Muscle layer of colon (tissue), 2 donors: ENCODE measurements around the gene TGFBR3.
"Not testable (repeated sequence)": the region's sequence is repeated elsewhere in the genome, so short reads cannot be mapped to it uniquely, and the experiment has no call there.

Experiments used
- H3K27ac ChIP-seq: one replicate; pipeline ENCODE4 v1.7.0; 2013; ENCODE audit warnings: low read depth, mild to moderate bottlenecking, low read length, moderate library complexity
- H3K27me3 ChIP-seq, 2 donors: one replicate each; pipeline ENCODE4 v1.7.0; 2013; ENCODE audit warnings: low read length in 2 of 2, mild to moderate bottlenecking in 2 of 2; ENCODE audit not compliant: insufficient read depth in 2 of 2, control insufficient read depth in 1 of 2
- H3K36me3 ChIP-seq: one replicate; pipeline ENCODE4 v1.7.0; 2013; ENCODE audit warnings: mild to moderate bottlenecking, low read length; ENCODE audit not compliant: insufficient read depth
- H3K4me1 ChIP-seq: one replicate; pipeline ENCODE4 v1.7.0; 2013; ENCODE audit warnings: mild to moderate bottlenecking, low read length; ENCODE audit not compliant: insufficient read depth
- H3K4me3 ChIP-seq, 2 donors: one replicate each; pipeline ENCODE4 v1.7.0; 2013; ENCODE audit warnings: low read length in 2 of 2, low read depth in 1 of 2, mild to moderate bottlenecking in 1 of 2, moderate library complexity in 1 of 2
- H3K9ac ChIP-seq: one replicate; pipeline ENCODE4 v1.7.0; 2013; ENCODE audit warnings: low read length
- H3K9me3 ChIP-seq: one replicate; pipeline ENCODE4 v1.7.0; 2013; ENCODE audit warnings: mild to moderate bottlenecking, low read length
- donor health status: abdominal sarcoma.
- donor health status: Adenocarcinoma of cecum.

Gene TGFBR3

DNA sequence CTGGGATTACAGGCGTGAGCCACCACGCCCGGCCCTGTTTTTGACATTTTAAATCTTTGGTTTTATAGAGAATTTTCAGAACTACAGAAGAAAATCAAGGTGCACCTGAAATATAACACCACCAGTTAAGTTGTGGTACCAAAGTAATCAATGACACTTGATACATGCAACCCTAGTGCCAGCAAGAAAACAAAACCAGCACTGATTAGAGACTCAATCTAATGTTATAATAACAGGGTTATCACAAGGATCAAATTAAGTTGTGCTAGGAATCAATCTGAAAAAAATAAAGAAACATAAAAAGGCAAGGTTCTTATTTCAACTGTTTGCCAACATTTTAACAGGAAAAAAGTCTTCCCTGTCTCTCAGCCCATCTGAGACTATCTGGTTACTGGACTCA, 23.8 kb downstream of the TGFBR3 start:
- no peak overlapping the region for H3K27ac ChIP-seq
- H3K9me3 ChIP-seq = no peaks in the 10 kb centered on the region
- H3K36me3 ChIP-seq = peaks cover 5% of the 10 kb centered on the region
- H3K4me3 ChIP-seq = no peak overlapping the region
- H3K4me1 ChIP-seq = peaks cover 30% of the 10 kb centered on the region
- no peak overlapping the region for H3K9ac ChIP-seq
- H3K27me3 ChIP-seq = no peaks in the 10 kb centered on the region

GRCh38 chr1:91857557-91858239, 28.3 kb downstream of the TGFBR3 start:
- H3K27me3 ChIP-seq = no peaks in the 10 kb centered on the region
- H3K36me3 ChIP-seq = peaks cover 5% of the 10 kb centered on the region
- H3K9ac ChIP-seq = no peak overlapping the region
- H3K4me1 ChIP-seq = peaks cover 13% of the 10 kb centered on the region
- H3K4me3 ChIP-seq = no peak overlapping the region
- no peak overlapping the region for H3K27ac ChIP-seq
- H3K9me3 ChIP-seq = no peaks in the 10 kb centered on the region

GRCh38 chr1:91856996-91857395, 29.0 kb downstream of the TGFBR3 start:
- Histone ChIP-seq H3K27ac (no peak overlapping the region), H3K27me3 (no peaks in the 10 kb centered on the region), H3K9ac (no peak overlapping the region)

DNA sequence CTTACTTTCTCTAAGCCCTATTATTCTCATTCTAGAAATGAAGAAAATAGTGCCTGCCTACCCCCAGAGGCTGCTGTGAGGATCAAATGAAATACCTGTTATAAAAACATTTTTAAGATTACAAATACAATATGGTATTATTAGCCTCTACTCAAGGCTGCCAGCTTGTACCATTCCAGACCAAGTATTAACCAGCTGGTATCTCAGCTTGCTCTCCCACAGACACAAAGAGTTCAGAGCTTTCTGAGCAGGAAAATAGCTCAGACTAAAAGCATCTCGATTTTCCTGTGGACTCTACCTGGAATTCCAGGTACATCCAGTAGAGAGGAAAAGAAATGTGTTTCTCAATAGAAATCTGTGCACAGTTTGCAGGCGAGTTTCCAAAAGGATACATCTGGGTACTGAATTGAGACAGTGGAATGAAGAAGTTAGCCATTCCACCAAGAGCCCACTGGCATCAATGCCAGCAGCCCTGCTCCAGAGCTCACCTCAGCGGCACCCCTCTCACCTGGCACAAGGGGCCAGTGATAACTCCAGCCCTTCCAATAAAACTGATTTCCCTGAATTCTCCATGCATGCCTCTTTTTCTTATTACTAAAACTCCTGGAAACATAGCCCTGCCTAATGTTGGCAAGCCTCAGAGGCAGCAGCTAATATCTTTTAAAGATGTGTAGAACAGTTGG, 31.0 kb downstream of the TGFBR3 start:
- Histone ChIP-seq H3K4me3 (no peak overlapping the region), H3K4me1 (peaks cover 25% of the 10 kb centered on the region), H3K9ac (no peak overlapping the region), H3K36me3 (no peaks in the 10 kb centered on the region), H3K27me3 (no peaks in the 10 kb centered on the region), H3K27ac (peak overlapping the region; percentile 6), H3K9me3 (no peaks in the 10 kb centered on the region)

More at GRCh38 chr1:91856996-91857395, 29.0 kb downstream of the TGFBR3 start:
- no peaks in the 10 kb centered on the region for H3K9me3 ChIP-seq
- peaks cover 13% of the 10 kb centered on the region for H3K4me1 ChIP-seq
- peaks cover 5% of the 10 kb centered on the region for H3K36me3 ChIP-seq
- no peak overlapping the region for H3K4me3 ChIP-seq

- Histone ChIP-seq H3K27ac (no peak overlapping the region), H3K9me3 (no peaks in the 10 kb centered on the region), H3K4me3 (no peak overlapping the region), H3K36me3 (no peaks in the 10 kb centered on the region), H3K4me1 (peaks cover 25% of the 10 kb centered on the region), H3K9ac (no peak overlapping the region), H3K27me3 (no peaks in the 10 kb centered on the region)
These were observed 32.6 kb downstream of the TGFBR3 start for GRCh38 chr1:91853397-91853796.

DNA sequence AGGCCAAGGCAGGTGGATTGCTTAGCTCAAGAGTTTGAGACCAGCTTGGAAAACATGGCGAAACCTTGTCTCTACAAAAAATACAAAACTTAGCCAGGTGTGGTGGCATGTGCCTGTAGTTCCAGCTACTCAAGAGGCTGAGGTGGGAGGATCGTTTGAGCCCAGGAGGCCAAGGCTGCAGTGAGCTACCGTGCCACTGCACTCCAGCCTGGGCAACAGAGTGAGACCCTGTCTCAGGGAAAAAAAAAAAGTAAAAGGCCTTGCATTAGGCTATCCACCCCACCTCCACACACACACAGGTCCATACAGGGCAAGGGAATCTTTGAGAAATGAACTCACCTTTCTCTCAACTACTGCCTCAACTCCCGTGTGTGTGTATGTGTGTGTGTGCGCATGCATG, 33.9 kb downstream of the TGFBR3 start:
- H3K36me3 ChIP-seq, H3K27me3 ChIP-seq, H3K4me3 ChIP-seq, H3K9me3 ChIP-seq, H3K9ac ChIP-seq: not testable (repeated sequence)
- H3K27ac ChIP-seq = peak overlapping the region; percentile 75
- H3K4me1 ChIP-seq = peaks cover 31% of the 10 kb centered on the region

GRCh38 chr1:91851130-91852010, 34.6 kb downstream of the TGFBR3 start:
- Histone ChIP-seq H3K9me3 (no peaks in the 10 kb centered on the region), H3K36me3 (no peaks in the 10 kb centered on the region), H3K4me1 (peaks cover 35% of the 10 kb centered on the region), H3K9ac (peak overlapping the region; percentile 12), H3K27ac (peak overlapping the region; percentile 75), H3K27me3 (no peaks in the 10 kb centered on the region), H3K4me3 (peak overlapping the region; percentile 6 to 30)

DNA sequence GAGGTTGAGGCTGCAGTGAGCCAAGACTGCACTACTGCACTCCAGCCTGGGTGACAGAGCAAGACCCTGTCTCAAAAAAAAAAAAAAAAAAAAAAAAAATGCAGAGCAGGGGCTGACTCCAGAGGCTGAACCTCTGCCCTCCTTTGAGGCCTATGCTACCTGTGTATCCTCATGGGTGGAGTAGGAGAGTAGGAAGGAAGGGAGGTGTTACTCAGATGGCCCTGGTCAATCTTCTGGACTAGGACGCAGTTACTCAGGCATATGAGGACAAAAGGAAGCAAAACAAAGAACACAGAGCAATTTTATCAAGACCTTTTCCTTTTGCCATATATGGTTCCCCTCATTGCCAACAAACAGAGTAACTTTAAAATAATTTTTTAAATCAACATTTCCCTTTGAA, 35.2 kb downstream of the TGFBR3 start:
- Histone ChIP-seq H3K4me3 (peak overlapping the region; percentile 6 to 30), H3K9me3 (no peaks in the 10 kb centered on the region), H3K36me3 (no peaks in the 10 kb centered on the region), H3K9ac (peak overlapping the region; percentile 12), H3K27ac (peak overlapping the region; percentile 75), H3K4me1 (peaks cover 42% of the 10 kb centered on the region), H3K27me3 (no peaks in the 10 kb centered on the region)

- H3K27ac ChIP-seq = no peak overlapping the region
- peaks cover 45% of the 10 kb centered on the region for H3K4me1 ChIP-seq
- no peaks in the 10 kb centered on the region for H3K27me3 ChIP-seq
- no peaks in the 10 kb centered on the region for H3K36me3 ChIP-seq
- H3K9ac ChIP-seq = no peak overlapping the region
- H3K9me3 ChIP-seq = no peaks in the 10 kb centered on the region
- H3K4me3 ChIP-seq = no peak overlapping the region
These were observed 38.1 kb downstream of the TGFBR3 start for GRCh38 chr1:91847851-91848250.

DNA sequence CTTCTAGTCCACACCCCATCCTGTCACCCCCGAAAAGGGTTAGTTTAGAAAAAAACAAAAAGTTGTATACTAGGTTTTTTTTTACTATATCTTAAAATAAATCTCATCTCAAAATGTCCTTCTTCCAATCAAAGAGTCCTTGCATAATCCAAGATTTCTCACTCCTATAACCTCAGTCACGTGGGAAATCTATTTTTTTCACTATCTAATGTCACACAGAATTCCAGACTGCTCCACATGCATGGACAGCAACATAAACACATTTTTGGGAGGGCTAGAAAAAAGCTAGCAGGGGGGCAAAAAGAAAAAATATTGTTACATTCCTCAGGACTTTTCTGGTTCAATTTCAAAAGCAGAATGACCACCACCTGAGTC, 39.3 kb downstream of the TGFBR3 start:
- Histone ChIP-seq H3K4me1 (peaks cover 41% of the 10 kb centered on the region), H3K9me3 (no peaks in the 10 kb centered on the region), H3K4me3 (no peak overlapping the region), H3K36me3 (no peaks in the 10 kb centered on the region), H3K27me3 (no peaks in the 10 kb centered on the region), H3K27ac (peak overlapping the region; percentile 79), H3K9ac (no peak overlapping the region)

GRCh38 chr1:91846007-91846638, 39.8 kb downstream of the TGFBR3 start:
- no peaks in the 10 kb centered on the region for H3K9me3 ChIP-seq
- H3K4me3 ChIP-seq = peak overlapping the region in 1 of 2 donors; percentile 7
- no peaks in the 10 kb centered on the region for H3K27me3 ChIP-seq
- H3K27ac ChIP-seq = peak overlapping the region; percentile 79
- no peaks in the 10 kb centered on the region for H3K36me3 ChIP-seq
- H3K9ac ChIP-seq = no peak overlapping the region
- H3K4me1 ChIP-seq = peaks cover 39% of the 10 kb centered on the region
